ENCODE results near the gene CD2. TPM values are rescaled to one million over a fixed set of nuclear protein-coding genes. Genes with fewer than 3 reads are reported as not detected.

The CD2 gene
- total and polyA plus RNA-seq, 2 of the 8 experiments (the other 6 are each of a cell fraction or from before 2014, with no cell fraction given): not detected

GRCh38 chr1:116814926-116815723 is 60.9 kb downstream of the CD2 start:
- POLR2A ChIA-PET (ENCODE audit: partially characterized antibody): interaction anchor here (1.1 kb wide), 1 partner anchor 244 kb away, joined by 3 read pairs; the partner anchor contains the start of gene CD58
- DNase-seq (ENCODE audit: low read depth in 1 of 2, low spot score in 2 of 2) (no peak), FAIRE-seq (no peak)
- H2BK12ac ChIP-seq (ENCODE audit: low read depth, low read length): no peak overlapping the region
- H4K91ac ChIP-seq (replicated peaks; ENCODE audit: insufficient read length, low read length): no peak overlapping the region
- no peak overlapping the region for H3K27ac ChIP-seq (ENCODE audit: low read depth, low read length)
- no peak overlapping the region for H2BK15ac ChIP-seq (ENCODE audit: low read length)
- H3K56ac ChIP-seq (replicated peaks; ENCODE audit: insufficient read length, low read depth, low read length): no peak overlapping the region
- H2AK5ac ChIP-seq (ENCODE audit: low read depth, low read length): no peak overlapping the region
- no peak overlapping the region for H4K5ac ChIP-seq (ENCODE audit: insufficient read length, low read depth, low read length)
- no peak overlapping the region for H3K18ac ChIP-seq (ENCODE audit: extremely low read depth, low read length)
- peaks cover 0 to 4% of the 10 kb centered on the region in 2 experiments; a peak in 1 of 4 replicates for H3K9me3 ChIP-seq (ENCODE audit: insufficient read depth in 2 of 2, low read depth in 1 of 2, low read length in 1 of 2)
- no peaks in the 10 kb centered on the region for H3K4me1 ChIP-seq (replicated peaks in 1 of 4; ENCODE audit: control insufficient read depth in 3 of 4, insufficient read depth in 4 of 4, low read length in 3 of 4)
- H2BK20ac ChIP-seq (ENCODE audit: low read length): no peak overlapping the region
- no peaks in the 10 kb centered on the region for H3K23me2 ChIP-seq (ENCODE audit: low read depth, low read length)
- no peaks in the 10 kb centered on the region for H4K20me1 ChIP-seq (replicated peaks in 1 of 2; ENCODE audit: control insufficient read depth in 1 of 2, insufficient read depth in 2 of 2, low read length in 2 of 2)
- no peaks in the 10 kb centered on the region for H3K27me3 ChIP-seq (replicated peaks in 1 of 4; ENCODE audit: control insufficient read depth in 3 of 4, extremely low read depth in 1 of 4, insufficient read depth in 3 of 4, low read length in 3 of 4)
- H3K23ac ChIP-seq (ENCODE audit: insufficient read length): no peak overlapping the region
- CTCF ChIA-PET (ENCODE audit: partially characterized antibody): interaction anchor here (0.6 to 5.9 kb wide), 12 partner anchors 8 to 300 kb away, joined by 3 to 25 read pairs (median 5); no protein-coding TSS in a partner anchor
- H2BK120ac ChIP-seq (replicated peaks; ENCODE audit: low read depth, low read length): no peak overlapping the region
- no peak overlapping the region for H2BK5ac ChIP-seq (ENCODE audit: low read depth, low read length)
- H3K79me1 ChIP-seq (ENCODE audit: low read depth, low read length): no peaks in the 10 kb centered on the region
- H3K36me3 ChIP-seq (ENCODE audit: control insufficient read depth in 2 of 4, insufficient read depth in 4 of 4, low read length in 3 of 4): no peaks in the 10 kb centered on the region
- WGBS, 2 experiments (ENCODE audit: extremely low coverage in 1 of 2, insufficient coverage in 1 of 2, insufficient read length in 1 of 2, insufficient replicate concordance in 2 of 2, low coverage in 1 of 2, low lambda C conversion rate in 2 of 2, missing lambda C conversion rate in 1 of 2): 83% methylated on average over 4 of the region's 4 CpGs; no CpG with 5 or more reads in 1 of the 2 experiments
- no peak overlapping the region for H4K8ac ChIP-seq (ENCODE audit: extremely low read depth, insufficient read depth, low read length)
- H2AFZ ChIP-seq (ENCODE audit: low read length): no peak overlapping the region
- no peak overlapping the region for H3K14ac ChIP-seq (ENCODE audit: insufficient read length)
- H3K79me2 ChIP-seq (ENCODE audit: control insufficient read depth in 1 of 2, insufficient read depth in 2 of 2, low read length in 2 of 2): no peaks in the 10 kb centered on the region
- H3K4ac ChIP-seq (replicated peaks; ENCODE audit: insufficient read length, low read depth, low read length): no peak overlapping the region
- no peak overlapping the region for H3K4me3 ChIP-seq (ENCODE audit: extremely low read depth in 1 of 4, insufficient read depth in 2 of 4, low read depth in 3 of 4, low read length in 4 of 4)
- H3K4me2 ChIP-seq (ENCODE audit: insufficient read depth in 1 of 2, low read depth in 2 of 2, low read length in 2 of 2): no peak overlapping the region
- H3K9ac ChIP-seq (replicated peaks in 1 of 4; ENCODE audit: extremely low read depth in 1 of 4, low read depth in 3 of 4, low read length in 3 of 4): no peak overlapping the region
- TF ChIP-seq CHD1 (IDR thresholded peaks at IDR 0.05; ENCODE audit: low read depth, low read length) (no peak), TCF12 (IDR thresholded peaks at IDR 0.05; ENCODE audit: low read depth, low read length) (no peak), E2F6 (IDR thresholded peaks at IDR 0.05) (no peak), KDM4A (IDR thresholded peaks at IDR 0.05; ENCODE audit: low read depth, low read length, severe bottlenecking) (no peak), EP300 (IDR thresholded peaks at IDR 0.05; ENCODE audit: borderline replicate concordance in 1 of 2, low read depth in 2 of 2, low read length in 2 of 2) (no peak), CTCF (IDR thresholded peaks at IDR 0.05; ENCODE audit: control extremely low read depth in 1 of 3, insufficient read depth in 1 of 3, low read depth in 1 of 3, low read length in 3 of 3) (no peak), POU5F1 (IDR thresholded peaks at IDR 0.05; ENCODE audit: low read depth, low read length) (no peak), POLR2AphosphoS5 (IDR thresholded peaks at IDR 0.05; ENCODE audit: low read depth, low read length) (no peak), TAF7 (optimal IDR thresholded peaks at IDR 0.05; ENCODE audit: borderline replicate concordance, low read depth, low read length) (no peak)

Data from H1 (cell line).